GM21360 (cell line): ENCODE measurements around the gene PTDSS2.

ENCODE experiments used
- ATAC-seq: cut with Tn5 transposase; IDR thresholded peaks from one replicate; pipeline ENCODE4 v1.9.1; 2021; ENCODE audit warnings: mild to moderate bottlenecking, moderate library complexity; ENCODE audit not compliant: unreplicated experiment

Gene PTDSS2

GRCh38 chr11:488062-488461 is 38.0 kb downstream of the PTDSS2 start:
- no peak for ATAC-seq

DNA sequence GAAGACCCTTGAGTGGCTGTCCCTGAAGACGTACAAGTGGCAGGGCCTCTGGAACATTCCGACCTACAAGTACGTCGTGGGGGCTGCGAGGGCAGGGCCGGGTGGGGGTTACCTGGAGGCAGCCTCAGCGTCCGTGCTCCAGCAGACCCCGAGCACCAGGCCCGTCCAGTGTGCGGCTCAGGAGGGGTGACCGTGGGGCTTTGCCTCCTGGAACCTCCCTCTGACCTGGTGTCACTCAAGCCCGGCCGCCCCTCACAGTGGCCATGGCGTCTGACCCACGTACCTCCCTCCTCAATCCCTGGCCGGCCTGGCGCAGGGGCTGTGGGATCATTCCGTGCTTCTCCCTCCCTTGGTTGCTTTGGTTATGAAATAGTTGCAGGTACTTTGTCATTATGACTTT is 38.5 kb downstream of the PTDSS2 start:
- ATAC-seq = no peak

GRCh38 chr11:488992-489391 is 38.9 kb downstream of the PTDSS2 start:
- ATAC-seq = no peak

- no peak for ATAC-seq
Observed at GRCh38 chr11:489610-490185, 39.6 kb downstream of the PTDSS2 start.

DNA sequence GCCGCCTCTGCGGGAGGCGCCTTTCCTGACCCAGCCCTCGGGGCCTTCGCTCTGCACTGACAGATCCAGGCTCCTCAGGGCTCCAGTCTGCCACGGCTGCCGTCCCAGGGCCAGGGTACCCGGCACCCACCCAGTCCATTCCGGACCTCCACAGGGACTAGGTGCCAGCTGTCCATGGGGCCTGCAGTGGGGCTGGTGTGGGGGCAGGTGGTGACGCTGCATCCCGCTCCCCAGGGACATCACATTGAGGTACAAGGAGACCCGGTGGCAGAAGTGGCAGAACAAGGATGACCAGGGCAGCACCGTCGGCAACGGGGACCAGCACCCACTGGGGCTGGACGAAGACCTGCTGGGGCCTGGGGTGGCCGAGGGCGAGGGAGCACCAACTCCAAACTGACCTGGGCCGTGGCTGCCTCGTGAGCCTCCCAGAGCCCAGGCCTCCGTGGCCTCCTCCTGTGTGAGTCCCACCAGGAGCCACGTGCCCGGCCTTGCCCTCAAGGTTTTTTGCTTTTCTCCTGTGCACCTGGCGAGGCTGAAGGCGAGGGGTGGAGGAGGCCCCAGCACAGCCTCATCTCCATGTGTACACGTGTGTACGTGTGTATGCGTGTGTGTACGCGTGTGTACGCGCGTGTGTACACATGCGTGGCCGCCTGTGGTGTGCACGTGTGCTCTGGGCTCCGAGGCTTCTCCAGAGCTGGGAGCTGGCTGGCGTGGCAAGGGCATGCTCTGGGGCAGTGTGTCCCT is 40.3 kb downstream of the PTDSS2 start:
- no peak for ATAC-seq

DNA sequence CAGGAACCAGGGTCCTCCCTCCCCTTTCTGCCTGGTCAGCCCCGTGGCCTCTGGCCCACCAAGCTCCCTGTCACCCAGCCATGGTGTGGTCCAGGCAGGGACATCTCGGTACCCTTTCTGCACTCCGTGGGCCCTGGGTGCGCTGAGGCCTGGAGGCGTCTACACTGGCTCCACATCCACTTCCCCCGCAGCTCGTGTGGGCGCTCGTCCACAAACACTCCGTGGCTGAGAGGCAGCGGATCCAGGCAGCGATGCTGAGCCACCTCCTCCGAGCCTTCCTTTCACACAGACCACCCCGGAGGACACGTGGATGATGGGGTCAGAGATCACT is 40.8 kb downstream of the PTDSS2 start:
- no peak for ATAC-seq

DNA sequence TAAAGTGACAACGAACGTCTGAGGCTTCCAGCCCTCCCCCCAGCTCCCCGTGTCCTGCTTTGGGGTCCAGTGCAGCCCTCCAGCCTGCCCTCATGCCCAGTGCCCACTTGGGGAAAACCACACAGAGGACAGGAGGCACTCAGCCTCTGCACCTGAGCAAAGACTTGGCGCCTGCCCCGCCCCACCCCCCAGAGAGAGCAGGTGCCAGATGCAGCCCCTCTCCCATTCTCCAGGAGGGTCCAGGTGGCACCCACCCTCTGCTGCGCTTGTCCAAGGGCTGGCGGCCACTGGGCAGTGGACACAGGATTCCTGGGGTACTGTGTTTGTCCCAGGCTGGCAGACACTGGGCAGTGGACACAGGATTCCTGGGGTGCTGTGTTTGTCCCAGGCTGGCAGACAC is 41.3 kb downstream of the PTDSS2 start:
- no peak for ATAC-seq

GRCh38 chr11:492427-493226 is 42.5 kb downstream of the PTDSS2 start:
- no peak for ATAC-seq

DNA sequence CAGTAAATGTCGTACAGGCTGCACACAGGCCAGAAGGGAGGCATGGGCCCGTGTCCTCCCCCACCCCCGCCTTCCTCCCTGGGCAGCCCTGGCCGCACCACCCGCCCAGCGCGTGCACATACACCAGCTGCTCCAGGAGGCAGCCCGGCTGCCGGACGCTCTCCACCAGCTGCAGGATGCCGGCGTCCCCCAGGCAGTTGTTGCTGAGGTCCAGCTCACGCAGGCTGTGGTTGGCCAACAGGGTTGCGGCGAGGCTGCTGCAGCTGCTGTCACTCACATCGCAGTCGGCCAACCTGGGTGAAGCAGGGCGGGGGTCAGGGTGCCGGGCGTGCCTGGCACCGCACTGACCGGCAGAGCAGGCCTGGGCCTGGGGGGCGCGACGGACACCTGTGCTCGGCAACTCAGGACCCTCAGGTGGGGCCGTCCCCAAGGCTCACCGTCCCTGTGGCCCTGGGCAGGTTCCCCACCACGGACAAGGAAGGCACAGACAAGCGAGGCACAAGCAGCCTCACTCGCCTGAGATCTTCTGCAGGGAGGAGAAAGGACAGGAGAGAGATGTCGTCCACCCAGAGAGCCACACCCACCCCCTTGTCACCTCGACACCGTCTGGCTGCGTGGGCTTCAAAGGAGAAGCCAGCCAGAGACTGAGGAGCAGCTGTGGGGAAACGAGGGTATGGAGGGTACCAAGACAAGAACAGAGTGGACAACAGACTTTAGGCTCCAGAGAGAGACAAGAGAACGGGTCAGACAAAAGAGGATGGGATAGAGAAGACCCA is 44.9 kb downstream of the PTDSS2 start:
- no peak for ATAC-seq

DNA sequence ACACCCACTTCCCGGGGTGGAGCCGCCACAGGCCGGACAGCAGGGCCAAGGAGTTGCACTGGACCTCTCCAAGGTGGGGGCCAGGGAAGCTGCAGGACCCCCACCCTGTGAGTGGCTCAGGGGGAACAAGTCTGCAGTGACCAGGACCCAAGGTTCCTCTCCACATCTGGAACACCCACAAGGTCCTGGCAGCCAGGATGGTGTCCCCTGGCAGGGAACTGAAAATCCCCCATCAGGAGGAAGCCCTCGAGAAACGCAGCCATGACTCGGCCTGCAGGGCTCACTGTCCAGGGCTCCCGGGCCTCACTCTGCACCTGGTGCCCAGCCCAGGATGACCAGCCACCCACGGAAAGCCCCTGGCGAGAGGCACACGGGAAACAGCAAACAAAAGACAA is 45.5 kb downstream of the PTDSS2 start:
- ATAC-seq = no peak

DNA sequence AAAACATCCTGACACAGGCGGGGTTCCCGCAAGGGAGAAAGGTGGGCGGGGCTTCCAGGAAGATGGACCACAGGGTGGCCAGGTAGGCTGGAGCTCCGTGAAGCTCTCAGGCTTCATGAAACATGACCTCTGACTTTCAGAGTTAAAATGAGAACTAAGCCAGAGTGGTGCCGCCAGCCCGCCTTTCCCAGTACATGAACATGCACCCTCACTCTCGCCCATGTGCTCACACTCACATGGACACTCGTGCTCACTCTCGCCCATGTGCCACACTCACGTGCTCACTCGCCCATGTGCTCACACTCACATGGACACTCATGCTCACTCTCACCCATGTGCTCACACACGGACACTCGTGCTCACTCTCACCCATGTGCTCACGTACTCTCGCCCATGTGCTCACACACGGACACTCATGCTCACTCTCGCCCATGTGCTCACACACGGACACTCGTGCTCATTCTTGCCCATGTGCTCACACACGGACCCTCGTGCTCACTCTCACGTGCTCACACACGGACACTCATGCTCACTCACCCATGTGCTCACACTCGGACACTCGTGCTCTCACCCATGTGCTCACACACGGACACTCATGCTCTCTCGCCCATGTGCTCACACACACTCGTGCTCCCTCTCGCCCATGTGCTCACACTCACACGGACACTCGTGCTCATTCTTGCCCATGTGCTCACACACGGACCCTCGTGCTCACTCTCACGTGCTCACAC is 46.9 kb downstream of the PTDSS2 start:
- ATAC-seq = no peak

GRCh38 chr11:497565-498296 is 47.7 kb downstream of the PTDSS2 start:
- no peak for ATAC-seq

- ATAC-seq = no peak
Observed at GRCh38 chr11:498297-499181, 48.5 kb downstream of the PTDSS2 start.

DNA sequence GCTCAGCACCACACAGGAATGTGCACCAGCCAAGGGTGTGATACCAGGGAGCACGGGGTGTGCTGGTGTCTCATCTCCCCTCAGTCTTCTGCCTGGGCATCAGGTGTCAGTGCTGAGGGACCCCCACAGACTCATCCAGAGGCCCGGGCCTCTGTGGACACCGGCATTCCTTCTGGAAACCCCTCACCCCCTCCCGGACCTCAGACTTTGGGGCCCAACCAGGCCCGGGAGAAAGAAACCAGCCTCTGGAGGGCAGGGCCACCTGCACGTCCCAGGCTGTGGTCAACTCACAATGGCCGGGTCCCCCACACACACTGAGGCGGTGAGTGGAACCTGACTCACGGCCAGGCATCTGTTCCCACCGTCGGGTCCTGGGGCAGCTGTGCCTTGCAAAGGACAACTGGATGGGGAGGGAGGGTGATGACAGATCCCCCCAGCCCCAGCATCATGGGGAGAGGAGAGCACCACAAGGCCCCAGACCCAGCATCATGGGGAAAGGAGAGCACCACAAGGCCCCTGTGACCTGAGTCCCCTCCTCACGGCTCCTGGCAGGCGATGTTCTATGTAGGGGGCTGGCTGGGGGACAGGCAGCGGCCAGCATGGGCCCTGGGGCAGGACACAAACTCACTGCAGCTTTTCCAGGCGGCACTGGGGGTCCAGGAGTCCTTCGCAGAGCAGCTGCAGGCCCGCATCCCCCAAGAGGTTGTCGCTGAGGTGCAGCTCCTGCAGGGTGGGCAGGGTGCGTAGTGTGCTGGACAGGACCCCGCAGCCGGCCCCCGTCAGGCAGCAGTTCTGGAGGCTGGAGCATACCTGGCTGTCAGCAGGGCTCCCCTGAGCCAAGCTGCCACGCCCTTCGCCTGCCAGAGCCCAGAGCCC is 49.4 kb downstream of the PTDSS2 start:
- ATAC-seq = no peak

DNA sequence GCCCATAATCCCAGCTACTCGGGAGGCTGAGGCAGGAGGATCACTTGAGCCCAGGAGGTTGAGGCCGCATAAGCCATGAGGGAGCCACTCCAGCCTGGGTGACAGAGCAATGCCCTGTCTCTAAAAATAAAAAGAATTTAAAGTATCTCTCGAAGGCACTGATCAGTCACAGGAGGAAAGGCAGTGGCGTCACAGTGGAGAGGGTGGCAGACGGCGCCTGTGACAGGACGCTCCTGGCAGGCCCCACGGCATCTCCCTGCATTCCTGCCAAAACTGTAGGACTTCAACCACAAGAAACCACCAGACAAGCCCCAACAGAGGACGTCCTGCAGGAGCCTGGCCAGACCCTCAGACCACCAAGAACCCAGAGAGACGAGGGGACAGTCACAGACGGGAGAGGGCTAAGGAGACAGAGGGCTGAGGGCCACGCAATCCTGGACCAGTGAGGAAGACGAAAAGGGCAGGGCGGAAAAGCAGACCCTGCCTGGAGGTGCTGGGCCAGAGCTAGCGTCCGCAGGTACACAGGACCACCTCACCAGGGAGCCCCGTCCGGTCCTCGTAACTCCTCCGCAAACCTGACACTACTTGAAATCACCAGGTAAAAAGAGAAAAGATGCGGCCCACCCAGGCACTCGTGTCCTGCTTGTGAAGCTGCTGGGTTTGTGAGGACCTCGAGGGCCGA is 51.1 kb downstream of the PTDSS2 start:
- no peak for ATAC-seq

GRCh38 chr11:501683-502287 is 51.7 kb downstream of the PTDSS2 start:
- ATAC-seq = no peak
